Astrocyte (in vitro differentiated cells and primary cell): Measurements from ENCODE around the gene PPP1R14B.

Experiments
- CTCF ChIP-seq: IDR thresholded peaks from 2 replicates; pipeline ENCODE4 v1.5.1; 2011; ENCODE audit warnings: low read depth, mild to moderate bottlenecking, inconsistent platforms, low read length, moderate library complexity; ENCODE audit not compliant: insufficient read depth
- EZH2 ChIP-seq: IDR thresholded peaks from 2 replicates; pipeline ENCODE4 v1.6.1; 2012; ENCODE audit warnings: mild to moderate bottlenecking, low read length, inconsistent platforms; ENCODE audit not compliant: insufficient read depth

GRCh38 chr11:64206457-64207255 is 40.1 kb downstream of the PPP1R14B start, which contains the start of gene FERMT3:
- TF ChIP-seq CTCF: no peak
- TF ChIP-seq EZH2: no peak
